ENCODE measurements around the gene SH3D19. TPM values are rescaled to one million over a fixed set of nuclear protein-coding genes. Genes with fewer than 3 reads are reported as not detected.

Gene SH3D19
- total and polyA plus RNA-seq, 2 experiments from 2014 or later, result 16.2 to 18.3 TPM

GRCh38 chr4:151199319-151200190, 125.8 kb downstream of the SH3D19 start:
- H3K9me3 ChIP-seq (ENCODE audit: low read depth), result no peaks in the 10 kb centered on the region
- H3K4me1 ChIP-seq (ENCODE audit: low read depth), result peaks cover 25% of the 10 kb centered on the region
- H3K4me3 ChIP-seq, result no peak overlapping the region
- H3K27me3 ChIP-seq, result no peaks in the 10 kb centered on the region
- no peak for DNase-seq (ENCODE audit: low read depth in 1 of 2, low spot score in 1 of 2)
- H3K27ac ChIP-seq, result peak overlapping the region; percentile 25
- no peaks in the 10 kb centered on the region for H3K36me3 ChIP-seq
- TF ChIP-seq, protein P1, sequence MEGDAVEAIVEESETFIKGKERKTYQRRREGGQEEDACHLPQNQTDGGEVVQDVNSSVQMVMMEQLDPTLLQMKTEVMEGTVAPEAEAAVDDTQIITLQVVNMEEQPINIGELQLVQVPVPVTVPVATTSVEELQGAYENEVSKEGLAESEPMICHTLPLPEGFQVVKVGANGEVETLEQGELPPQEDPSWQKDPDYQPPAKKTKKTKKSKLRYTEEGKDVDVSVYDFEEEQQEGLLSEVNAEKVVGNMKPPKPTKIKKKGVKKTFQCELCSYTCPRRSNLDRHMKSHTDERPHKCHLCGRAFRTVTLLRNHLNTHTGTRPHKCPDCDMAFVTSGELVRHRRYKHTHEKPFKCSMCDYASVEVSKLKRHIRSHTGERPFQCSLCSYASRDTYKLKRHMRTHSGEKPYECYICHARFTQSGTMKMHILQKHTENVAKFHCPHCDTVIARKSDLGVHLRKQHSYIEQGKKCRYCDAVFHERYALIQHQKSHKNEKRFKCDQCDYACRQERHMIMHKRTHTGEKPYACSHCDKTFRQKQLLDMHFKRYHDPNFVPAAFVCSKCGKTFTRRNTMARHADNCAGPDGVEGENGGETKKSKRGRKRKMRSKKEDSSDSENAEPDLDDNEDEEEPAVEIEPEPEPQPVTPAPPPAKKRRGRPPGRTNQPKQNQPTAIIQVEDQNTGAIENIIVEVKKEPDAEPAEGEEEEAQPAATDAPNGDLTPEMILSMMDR (IDR thresholded peaks at IDR 0.05; ENCODE audit: low read depth, low read length), result no peak

GRCh38 chr4:151198748-151199147, 126.7 kb downstream of the SH3D19 start:
- TF ChIP-seq, protein P1 (IDR thresholded peaks at IDR 0.05; ENCODE audit: low read depth, low read length), result no peak
- H3K4me3 ChIP-seq, result no peak overlapping the region
- H3K4me1 ChIP-seq (ENCODE audit: low read depth), result peaks cover 19% of the 10 kb centered on the region
- no peaks in the 10 kb centered on the region for H3K36me3 ChIP-seq
- H3K27ac ChIP-seq, result no peak overlapping the region
- no peaks in the 10 kb centered on the region for H3K27me3 ChIP-seq
- DNase-seq (ENCODE audit: low read depth in 1 of 2, low spot score in 1 of 2), result peak in 1 of 2 donors; percentile 78
- no peaks in the 10 kb centered on the region for H3K9me3 ChIP-seq (ENCODE audit: low read depth)

GRCh38 chr4:151197247-151197646, 128.2 kb downstream of the SH3D19 start:
- DNase-seq (ENCODE audit: low read depth in 1 of 2, low spot score in 1 of 2), result peak in 1 of 2 donors; percentile 63
- no peaks in the 10 kb centered on the region for H3K36me3 ChIP-seq
- TF ChIP-seq, protein P1 (IDR thresholded peaks at IDR 0.05; ENCODE audit: low read depth, low read length), result no peak
- no peak overlapping the region for H3K27ac ChIP-seq
- H3K4me3 ChIP-seq, result no peak overlapping the region
- no peaks in the 10 kb centered on the region for H3K27me3 ChIP-seq
- peaks cover 4% of the 10 kb centered on the region for H3K4me1 ChIP-seq (ENCODE audit: low read depth)
- no peaks in the 10 kb centered on the region for H3K9me3 ChIP-seq (ENCODE audit: low read depth)

GRCh38 chr4:151195801-151196200, 129.6 kb downstream of the SH3D19 start:
- Histone ChIP-seq H3K36me3 (no peaks in the 10 kb centered on the region), H3K4me3 (no peak overlapping the region), H3K4me1 (ENCODE audit: low read depth) (peaks cover 3% of the 10 kb centered on the region), H3K27me3 (no peaks in the 10 kb centered on the region), H3K9me3 (ENCODE audit: low read depth) (no peaks in the 10 kb centered on the region), H3K27ac (no peak overlapping the region)
- TF ChIP-seq, protein P1 (IDR thresholded peaks at IDR 0.05; ENCODE audit: low read depth, low read length), result no peak
- peak in 1 of 2 donors; percentile 59 for DNase-seq (ENCODE audit: low read depth in 1 of 2, low spot score in 1 of 2)

- no peak for DNase-seq (ENCODE audit: low read depth in 1 of 2, low spot score in 1 of 2)
- TF ChIP-seq, protein P1 (IDR thresholded peaks at IDR 0.05; ENCODE audit: low read depth, low read length), result no peak
- Histone ChIP-seq H3K36me3 (no peaks in the 10 kb centered on the region), H3K4me3 (no peak overlapping the region), H3K4me1 (ENCODE audit: low read depth) (no peaks in the 10 kb centered on the region), H3K27me3 (no peaks in the 10 kb centered on the region), H3K27ac (no peak overlapping the region), H3K9me3 (ENCODE audit: low read depth) (no peaks in the 10 kb centered on the region)
These were observed 132.0 kb downstream of the SH3D19 start for GRCh38 chr4:151193414-151193813.

Measured in cardiac muscle cell (in vitro differentiated cells and primary cell).